Measurements from ENCODE around the gene DTX4. TPM values are rescaled to one million over a fixed set of nuclear protein-coding genes. Genes with fewer than 3 reads are reported as not detected.

DTX4 gene
- total RNA-seq, 1 experiment from 2014 or later: 7.6 TPM

- H3K4me3 ChIP-seq (replicated peaks in 1 of 2; ENCODE audit: low read depth in 1 of 2, low read length in 2 of 2): no peak overlapping the region
- peak; percentile 62 for ATAC-seq
- H3K27me3 ChIP-seq (ENCODE audit: insufficient read depth, low read length): no peaks in the 10 kb centered on the region
- POLR2A ChIA-PET: no interaction called here
- BruUV-seq (replicated peaks): no TSS peak
- no peaks in the 10 kb centered on the region; a peak in 1 of 4 replicates for H3K4me1 ChIP-seq (ENCODE audit: control insufficient read depth in 1 of 2, insufficient read depth in 2 of 2, low read length in 2 of 2)
- no peaks in the 10 kb centered on the region for H4K20me1 ChIP-seq (ENCODE audit: insufficient read depth)
- no peaks in the 10 kb centered on the region for H3K79me2 ChIP-seq (ENCODE audit: insufficient read depth, low read length)
- H2AFZ ChIP-seq (ENCODE audit: low read depth, low read length, poor library complexity, severe bottlenecking): no peak overlapping the region
- H3K9me2 ChIP-seq (ENCODE audit: insufficient read depth): no peaks in the 10 kb centered on the region
- intact Hi-C loops (cut with micrococcal nuclease): no loop called here
- no peaks in the 10 kb centered on the region for H3K9me3 ChIP-seq (ENCODE audit: control insufficient read depth in 1 of 2, insufficient read depth in 1 of 2, low read depth in 1 of 2, low read length in 2 of 2)
- no peak overlapping the region for H3K27ac ChIP-seq (ENCODE audit: low read depth, low read length)
- H3K9ac ChIP-seq (ENCODE audit: low read length): no peak overlapping the region
- RAD21 ChIA-PET (ENCODE audit: low non-redundant PET in 1 of 2, low total read pairs in 2 of 2, uncharacterized antibody in 2 of 2, unreplicated experiment in 2 of 2): no interaction called here
- no peak overlapping the region for H3K4me2 ChIP-seq (ENCODE audit: low read length)
- 0 out of 4 replicates have a peak, but pooled peaks cover 2 to 3% of the 10 kb centered on the region in 2 experiments for H3K36me3 ChIP-seq (ENCODE audit: control insufficient read depth in 1 of 2, insufficient read depth in 2 of 2, low read length in 2 of 2)
- TF ChIP-seq ZBTB33 (IDR thresholded peaks at IDR 0.05; ENCODE audit: extremely low read depth, insufficient replicate concordance, low read length) (no peak), CEBPB (IDR thresholded peaks at IDR 0.05; ENCODE audit: low read depth) (no peak), SIN3A (IDR thresholded peaks at IDR 0.05; ENCODE audit: low read depth) (no peak), ZFX (IDR thresholded peaks at IDR 0.05) (no peak), POLR2AphosphoS5 (IDR thresholded peaks at IDR 0.05; ENCODE audit: low read depth, low read length) (no peak)
- TF ChIP-seq, protein P1, sequence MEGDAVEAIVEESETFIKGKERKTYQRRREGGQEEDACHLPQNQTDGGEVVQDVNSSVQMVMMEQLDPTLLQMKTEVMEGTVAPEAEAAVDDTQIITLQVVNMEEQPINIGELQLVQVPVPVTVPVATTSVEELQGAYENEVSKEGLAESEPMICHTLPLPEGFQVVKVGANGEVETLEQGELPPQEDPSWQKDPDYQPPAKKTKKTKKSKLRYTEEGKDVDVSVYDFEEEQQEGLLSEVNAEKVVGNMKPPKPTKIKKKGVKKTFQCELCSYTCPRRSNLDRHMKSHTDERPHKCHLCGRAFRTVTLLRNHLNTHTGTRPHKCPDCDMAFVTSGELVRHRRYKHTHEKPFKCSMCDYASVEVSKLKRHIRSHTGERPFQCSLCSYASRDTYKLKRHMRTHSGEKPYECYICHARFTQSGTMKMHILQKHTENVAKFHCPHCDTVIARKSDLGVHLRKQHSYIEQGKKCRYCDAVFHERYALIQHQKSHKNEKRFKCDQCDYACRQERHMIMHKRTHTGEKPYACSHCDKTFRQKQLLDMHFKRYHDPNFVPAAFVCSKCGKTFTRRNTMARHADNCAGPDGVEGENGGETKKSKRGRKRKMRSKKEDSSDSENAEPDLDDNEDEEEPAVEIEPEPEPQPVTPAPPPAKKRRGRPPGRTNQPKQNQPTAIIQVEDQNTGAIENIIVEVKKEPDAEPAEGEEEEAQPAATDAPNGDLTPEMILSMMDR (IDR thresholded peaks at IDR 0.05 in 2 of 3, conservative IDR thresholded peaks at IDR 0.05 in 1 of 3; ENCODE audit: borderline replicate concordance in 1 of 3, insufficient read depth in 1 of 3, low read depth in 2 of 3, low read length in 2 of 3): peak; percentile 21 to 52 (median 51); a peak in 4 of 6 replicates
- DNase-seq (ENCODE audit: low read depth, low spot score): no peak
- CTCF ChIA-PET: interaction anchor here (1.3 to 3.4 kb wide), 2 partner anchors 15 to 30 kb away, joined by 5 to 24 read pairs; partner anchors contain the start of gene DTX4
Measured at GRCh38 chr11:59201353-59201752, 29.4 kb downstream of the DTX4 start.

Measured in HCT116 (cell line).